HG03469 (cell line): ENCODE measurements around the gene CDCA5.
"Not testable (repeated sequence)": the region's sequence is repeated elsewhere in the genome, so short reads cannot be mapped to it uniquely, and the experiment has no call there.

Source experiments
- ATAC-seq: cut with Tn5 transposase; IDR thresholded peaks from one replicate; pipeline ENCODE4 v1.9.1; 2021; ENCODE audit warnings: mild to moderate bottlenecking, moderate library complexity, moderate number of reproducible peaks; ENCODE audit not compliant: unreplicated experiment

The CDCA5 gene

DNA sequence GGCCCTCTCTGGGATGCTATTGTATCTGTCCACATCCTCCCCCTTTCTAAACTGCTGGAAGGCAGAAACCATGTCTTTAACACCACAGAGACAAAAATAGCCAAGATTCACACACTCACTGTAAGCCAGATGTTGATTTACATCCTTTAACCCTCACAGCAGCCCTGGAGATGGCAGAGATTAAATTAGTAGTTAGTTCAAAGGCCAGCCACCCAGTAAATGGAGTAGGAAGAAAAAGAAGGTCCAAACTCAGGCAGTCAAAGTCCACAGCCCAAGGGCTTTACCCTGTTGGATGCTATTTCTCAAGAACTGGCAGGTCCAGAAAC is 35.8 kb upstream of the CDCA5 start:
- ATAC-seq: no peak

DNA sequence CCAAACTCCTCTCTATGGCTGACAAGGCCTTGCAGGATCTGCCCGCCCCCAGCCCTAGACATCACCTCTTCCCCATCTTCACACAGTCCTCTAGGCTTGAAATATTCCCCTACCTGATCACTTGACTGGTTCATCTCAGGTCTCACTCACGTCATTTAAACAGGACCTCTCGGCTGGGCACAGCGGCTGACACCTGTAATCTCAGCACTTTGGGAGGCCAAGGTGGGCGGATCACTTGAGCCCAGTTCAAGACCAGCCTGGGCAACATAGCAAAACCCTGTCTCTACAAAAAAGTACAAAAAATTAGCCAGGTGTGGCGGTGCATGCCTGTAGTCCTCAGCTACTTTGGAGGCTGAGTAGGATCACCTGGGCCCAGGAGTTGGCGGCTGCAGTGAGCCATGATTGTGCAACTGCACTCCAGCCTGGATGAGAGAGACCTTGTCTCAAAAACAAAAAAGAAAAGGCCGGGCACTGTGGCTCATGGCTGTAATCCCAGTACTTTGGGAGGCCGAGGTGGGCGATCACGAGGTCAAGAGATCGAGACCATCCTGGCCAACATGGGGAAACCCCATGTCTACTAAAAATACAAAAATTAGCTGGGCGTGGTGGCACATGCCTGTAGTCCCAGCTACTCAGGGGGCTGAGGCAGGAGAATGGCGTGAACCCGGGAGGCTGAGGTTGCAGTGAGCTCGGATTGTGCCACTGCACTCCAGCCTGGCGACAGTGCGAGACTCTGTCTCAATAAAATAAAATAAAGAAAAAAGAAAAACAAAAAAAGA is 35.2 kb upstream of the CDCA5 start:
- ATAC-seq: not testable (repeated sequence)

DNA sequence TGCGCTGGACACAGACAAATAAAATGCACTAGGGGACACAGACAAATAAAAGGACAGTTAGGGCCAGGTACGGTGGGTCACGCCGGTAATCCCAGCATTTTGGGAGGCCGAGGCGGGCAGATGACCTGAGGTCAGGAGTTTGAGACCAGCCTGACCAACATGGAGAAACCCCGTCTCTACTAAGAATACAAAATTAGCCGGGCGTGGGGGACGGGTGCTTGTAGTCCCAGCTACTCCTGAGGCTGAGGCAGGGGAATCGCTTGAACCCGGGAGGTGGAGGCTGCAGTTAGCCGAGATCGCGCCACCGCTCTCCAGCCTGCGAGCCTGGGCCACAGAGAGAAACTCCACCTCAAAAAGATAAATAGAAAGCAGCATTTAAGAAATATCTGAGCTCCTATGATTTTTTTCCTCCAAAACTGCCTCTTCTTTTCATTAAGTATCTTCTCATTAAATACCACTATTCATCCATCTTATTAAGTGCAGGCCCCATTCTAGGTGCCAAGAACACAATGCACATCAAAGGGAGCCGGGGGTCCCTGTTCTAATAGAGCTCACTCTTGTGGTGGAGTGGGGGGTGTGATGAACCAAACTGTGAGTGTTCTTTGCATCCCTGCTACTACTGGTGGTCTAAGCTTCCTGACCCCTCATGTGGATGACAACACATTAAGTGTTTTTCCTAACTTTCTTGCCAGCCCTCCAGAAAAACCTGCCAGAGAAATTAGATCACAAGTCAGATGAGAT is 34.4 kb upstream of the CDCA5 start:
- ATAC-seq: no peak

DNA sequence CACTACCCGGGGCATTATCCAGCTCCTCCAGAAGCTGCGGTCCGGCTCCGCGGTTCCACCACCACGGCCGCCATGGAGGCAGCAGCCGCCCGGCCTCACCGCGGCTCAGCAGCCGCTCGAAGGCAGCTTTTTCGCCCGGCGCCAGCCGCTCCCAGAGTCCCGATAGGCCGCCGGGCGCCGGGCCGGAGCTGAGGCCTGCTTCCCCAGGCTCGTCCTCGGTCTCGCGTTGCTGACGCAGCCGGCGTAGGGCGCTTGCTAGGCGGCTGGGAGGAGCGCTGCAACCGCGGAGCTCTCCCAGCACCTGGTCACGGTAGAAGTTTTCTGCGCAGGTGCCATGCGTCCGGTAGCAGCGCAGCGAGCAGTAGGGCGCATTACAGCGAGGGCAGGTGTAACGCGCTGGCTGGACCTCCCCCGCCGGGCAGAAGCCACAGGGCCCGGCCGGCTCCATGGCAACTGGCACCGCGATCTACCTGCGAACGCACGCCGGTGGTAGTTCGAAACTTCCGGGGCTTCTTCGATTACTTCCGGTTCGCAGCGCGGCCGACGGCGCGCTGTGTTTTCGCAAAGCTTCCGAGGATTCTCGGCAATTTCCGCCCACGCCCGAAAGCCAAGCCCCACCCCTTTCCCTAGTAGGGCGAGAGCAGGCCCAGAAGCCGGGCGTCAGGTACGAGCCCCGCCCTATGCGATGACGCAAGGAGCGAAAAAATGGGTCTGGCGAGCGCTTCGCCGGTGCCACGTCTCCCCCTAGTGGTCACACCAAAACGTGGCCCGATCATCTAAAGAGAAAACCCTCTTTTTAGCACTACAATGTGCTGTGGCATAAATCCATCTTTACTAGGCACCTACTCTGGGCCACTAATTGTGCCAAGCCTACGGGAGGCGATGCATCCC is 33.6 kb upstream of the CDCA5 start, which contains the start of gene ZNHIT2:
Gene ZNHIT2 (minus strand): TSS at position 496 of the 891 bp plus-strand sequence. CDS start 48 bp downstream, at position 448.
- peak; percentile 42 for ATAC-seq

DNA sequence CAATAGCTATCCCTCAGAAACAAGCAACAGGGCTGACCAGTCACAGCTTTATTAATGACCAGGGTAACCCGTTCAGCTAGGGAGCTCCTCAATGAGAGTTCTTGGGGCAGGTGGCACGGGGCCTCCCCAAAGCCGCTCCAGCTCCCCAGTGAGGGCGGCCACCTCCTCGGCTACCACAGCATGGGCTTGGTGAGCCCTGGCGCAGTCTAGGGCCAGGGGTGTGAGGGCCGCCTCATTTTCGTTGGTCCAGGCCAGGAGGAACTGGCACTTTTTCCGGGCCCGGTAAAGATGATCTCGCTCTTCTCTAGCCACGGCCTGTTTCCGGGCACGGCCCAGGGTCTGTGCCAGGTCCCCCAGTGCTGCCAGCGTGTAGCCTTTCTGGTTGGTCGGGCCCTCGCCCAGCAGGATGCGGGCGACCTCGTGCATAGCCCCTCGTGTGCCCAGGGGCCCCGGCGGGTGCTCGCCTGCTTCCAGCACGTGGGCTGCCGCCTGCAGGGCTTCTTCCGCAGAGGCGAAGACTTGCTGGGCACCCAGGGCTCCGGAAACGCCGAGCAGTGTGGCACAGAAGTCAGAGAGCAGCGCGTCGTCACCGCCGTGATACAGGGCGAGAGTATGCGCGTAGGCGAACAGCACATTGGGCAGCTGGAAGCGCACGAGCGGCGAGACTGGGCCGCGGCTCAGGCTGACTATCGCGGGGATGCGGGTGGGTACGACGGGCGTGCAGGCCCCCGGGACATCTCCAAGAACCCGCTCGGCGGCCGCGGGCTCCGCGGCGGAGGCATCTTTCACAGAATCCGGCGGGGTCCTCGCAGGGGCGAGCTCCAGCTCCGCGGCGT is 32.7 kb upstream of the CDCA5 start:
- no peak for ATAC-seq

DNA sequence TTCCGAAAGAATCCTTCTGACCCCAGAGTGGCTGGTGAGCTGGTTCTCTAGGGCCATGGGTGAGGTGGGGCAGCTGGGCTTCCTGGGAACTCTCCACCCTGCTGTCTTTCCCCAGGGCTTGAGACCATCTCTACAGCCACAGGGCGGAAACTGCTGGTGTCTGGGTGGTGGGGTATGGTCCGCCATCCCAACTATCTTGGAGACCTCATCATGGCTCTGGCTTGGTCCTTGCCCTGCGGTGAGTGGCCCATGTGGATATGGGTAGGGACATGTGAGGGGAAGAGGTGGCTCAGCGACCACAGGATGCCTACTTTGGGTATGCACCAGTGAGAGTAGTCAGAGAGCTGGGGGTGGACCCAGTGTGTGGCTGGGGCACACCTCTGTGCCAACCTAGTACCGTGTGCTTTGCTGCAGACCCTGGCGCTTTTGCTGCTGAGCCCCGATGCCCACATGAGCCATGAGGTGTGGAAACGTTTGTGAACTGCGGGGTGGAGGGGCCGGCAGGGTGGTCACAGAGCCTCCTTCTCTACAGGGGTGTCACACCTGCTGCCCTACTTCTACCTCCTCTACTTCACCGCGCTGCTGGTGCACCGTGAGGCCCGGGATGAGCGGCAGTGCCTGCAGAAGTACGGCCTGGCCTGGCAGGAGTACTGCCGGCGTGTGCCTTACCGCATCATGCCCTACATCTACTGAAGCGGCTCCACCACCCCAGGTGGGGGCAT is 31.7 kb upstream of the CDCA5 start:
- no peak for ATAC-seq

DNA sequence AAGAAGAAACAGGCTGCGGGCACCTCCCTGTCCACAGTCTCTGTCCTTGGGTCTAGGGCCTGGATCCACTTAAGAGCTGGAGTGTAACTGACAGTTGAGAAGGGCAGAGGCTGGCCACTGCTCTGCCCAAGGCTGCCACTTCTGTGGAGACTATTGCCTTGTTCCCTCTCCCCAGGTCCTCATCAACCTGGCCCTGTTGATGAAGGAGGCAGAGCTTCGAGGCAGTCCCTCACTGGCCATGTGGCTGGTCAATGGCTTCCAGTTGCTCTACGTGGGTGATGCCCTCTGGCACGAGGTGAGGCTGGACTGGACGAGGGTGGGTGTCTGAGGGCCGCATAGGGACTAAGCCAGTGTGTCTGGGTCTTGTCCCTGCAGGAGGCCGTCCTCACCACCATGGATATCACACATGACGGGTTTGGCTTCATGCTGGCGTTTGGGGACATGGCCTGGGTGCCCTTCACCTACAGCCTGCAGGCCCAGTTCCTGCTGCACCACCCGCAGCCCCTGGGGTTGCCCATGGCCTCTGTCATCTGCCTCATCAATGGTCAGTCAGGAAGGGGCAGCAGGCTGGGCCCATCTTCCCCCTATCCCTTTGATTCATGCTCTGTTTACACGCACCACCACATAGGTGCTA is 30.8 kb upstream of the CDCA5 start:
- no peak for ATAC-seq

DNA sequence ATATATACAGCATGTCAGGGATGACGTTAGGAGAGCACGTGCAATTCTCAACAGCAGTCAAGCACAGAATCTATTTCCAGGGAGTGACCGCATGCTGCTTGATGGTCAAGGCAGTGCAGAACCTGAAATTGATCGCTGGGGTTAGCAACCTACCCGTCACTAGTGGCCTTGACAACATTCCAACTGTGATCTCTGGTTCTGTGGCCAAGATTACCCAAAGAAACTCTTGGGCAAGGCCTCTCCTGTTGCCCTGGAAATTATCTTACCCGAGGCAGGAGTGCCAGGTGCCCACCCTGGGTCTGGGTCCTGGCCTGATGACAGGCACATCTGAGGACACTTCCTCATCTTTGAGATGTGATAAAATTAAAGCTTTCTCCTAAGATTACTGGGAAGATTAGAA is 30.0 kb upstream of the CDCA5 start:
- ATAC-seq: no peak

DNA sequence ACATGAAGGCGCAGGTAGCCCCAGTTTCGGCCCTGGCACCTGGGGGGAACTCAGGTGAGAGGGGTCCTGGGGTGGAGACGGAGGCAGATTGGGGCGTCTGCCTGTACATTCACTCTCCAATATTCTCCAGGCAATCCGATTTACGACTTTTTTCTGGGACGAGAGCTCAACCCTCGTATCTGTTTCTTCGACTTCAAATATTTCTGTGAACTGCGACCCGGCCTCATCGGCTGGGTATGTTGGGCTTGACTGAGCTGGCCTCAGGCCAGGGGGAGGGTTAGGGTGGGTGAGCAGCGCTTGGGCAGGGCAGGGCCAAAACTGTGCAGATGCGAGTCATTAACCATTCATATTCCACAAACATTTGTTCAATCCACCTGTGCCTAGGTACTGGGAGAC is 29.5 kb upstream of the CDCA5 start:
- no peak for ATAC-seq

DNA sequence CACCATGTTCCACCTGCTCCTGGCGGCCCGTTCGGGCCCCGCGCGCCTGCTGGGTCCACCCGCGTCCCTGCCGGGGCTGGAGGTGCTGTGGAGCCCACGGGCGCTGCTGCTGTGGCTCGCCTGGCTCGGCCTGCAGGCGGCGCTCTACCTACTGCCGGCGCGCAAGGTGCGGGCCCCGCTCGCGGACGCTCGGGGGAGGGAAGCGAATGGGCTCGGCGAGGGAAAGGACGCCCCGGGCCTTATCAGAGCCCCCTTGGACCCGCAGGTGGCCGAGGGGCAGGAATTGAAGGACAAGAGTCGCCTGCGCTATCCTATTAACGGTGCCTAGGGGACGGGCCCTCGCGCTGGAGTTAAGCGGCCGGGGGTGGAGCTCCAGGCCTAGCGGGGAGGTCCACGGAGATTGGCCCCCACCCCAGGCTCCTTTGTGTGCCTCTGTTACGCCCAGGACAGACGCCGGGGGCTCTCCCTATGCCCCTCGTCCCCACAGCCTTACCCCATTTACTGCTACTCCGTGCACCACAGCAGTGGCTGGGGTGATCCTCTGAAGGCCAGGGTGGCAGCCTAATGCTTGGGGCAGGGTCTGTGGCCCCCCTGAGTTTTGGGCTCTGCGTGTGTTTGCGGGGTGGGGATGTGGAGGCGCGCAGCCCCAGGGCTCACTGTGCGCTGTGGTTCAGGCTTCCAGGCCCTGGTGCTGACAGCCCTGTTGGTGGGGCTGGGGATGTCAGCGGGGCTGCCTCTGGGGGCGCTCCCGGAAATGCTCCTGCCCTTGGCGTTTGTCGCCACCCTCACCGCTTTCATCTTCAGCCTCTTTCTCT is 28.9 kb upstream of the CDCA5 start:
- no peak for ATAC-seq

DNA sequence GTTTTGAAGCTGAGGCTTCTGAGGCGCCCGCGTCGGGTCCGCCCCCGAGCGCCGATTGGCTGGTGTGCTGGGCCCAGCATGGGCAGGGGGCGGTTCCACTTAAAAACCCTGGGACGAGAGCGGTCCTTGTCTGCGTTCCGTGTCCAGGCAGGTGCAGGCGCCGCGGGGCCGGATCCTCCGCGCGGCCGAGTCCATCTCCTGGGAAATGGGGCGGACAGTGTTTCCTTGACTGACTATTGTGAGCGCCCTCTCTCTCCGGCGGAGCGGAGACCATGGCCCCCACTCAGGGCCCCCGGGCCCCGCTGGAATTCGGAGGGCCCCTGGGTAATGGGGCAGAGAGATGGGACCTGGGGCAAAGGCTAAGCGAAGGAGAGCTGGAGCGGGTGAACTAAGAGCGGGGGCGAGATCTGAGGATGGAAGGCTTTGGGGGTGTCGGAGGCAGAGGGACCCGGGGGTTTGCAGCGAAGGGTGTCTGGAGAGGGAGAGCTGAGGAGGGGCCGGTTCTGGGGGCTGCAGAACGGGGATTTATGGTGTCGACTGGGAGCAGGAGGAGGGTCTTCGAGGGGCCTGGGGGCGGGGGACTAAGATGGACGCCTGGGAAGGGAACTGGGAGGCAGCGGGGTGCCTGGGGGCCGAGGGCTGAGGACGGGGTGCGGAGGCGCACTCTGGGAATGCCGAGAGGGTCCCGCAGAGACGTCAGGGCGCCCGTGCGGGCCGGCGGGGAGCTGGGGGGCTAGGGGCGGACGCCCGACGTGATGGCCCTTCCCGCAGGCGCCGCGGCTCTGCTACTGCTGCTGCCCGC is 28.1 kb upstream of the CDCA5 start, which contains the start of gene TM7SF2:
Gene TM7SF2 (plus strand): TSS at position 129 of the 802 bp plus-strand sequence. CDS start 144 bp downstream, at position 273.
- ATAC-seq: peak; percentile 30

DNA sequence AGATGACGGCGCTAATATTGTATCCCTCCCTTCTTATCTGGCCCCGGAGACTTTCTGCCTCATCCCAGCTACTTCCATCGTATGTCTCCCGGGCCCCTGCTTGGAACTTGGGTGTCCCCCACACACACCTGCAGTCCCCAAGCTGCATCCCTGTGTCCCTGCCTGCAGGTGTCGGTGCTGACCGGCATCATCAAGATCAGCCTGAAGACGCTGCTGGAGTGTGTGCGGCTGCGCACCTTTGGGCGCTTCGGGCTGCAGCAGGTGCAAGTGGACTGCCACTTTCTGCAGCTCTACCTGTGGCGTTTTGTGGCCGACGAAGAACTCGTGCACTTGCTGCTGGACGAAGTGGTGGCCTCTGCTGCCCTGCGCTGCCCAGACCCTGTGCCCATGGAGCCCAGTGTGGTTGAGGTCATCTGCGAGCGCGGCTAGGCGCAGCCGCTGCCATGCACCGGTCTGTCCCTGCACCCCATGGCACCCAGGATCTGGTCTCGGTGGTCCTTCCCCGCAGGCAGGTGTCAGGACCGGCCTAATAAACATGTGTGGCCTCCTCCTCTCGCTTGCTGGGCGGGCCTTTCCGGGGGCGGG is 27.4 kb upstream of the CDCA5 start:
- ATAC-seq: no peak

DNA sequence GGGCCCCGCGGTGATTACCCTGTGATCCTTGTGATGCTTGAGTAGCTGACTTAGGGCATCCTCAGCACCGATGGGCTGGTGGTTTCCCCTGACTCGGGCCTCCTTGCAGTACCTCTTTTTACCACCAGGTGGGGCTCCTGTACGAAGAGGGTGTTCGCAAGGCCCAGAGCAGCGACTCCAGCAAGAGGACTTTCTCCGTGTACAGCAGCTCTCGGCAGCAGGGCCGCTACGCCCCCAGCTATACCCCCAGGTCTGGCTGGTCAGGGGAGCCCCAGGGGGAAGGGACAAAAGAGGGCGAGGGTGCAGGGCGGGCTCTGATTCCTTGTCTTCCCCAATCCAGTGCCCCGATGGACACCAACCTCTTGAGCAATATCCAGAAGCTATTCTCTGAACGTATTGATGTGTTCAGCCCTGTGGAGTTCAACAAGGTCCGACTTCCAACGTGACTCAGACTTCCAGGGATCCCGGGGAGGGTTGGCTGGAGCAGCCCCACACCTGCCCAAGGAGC is 26.6 kb upstream of the CDCA5 start:
- no peak for ATAC-seq

DNA sequence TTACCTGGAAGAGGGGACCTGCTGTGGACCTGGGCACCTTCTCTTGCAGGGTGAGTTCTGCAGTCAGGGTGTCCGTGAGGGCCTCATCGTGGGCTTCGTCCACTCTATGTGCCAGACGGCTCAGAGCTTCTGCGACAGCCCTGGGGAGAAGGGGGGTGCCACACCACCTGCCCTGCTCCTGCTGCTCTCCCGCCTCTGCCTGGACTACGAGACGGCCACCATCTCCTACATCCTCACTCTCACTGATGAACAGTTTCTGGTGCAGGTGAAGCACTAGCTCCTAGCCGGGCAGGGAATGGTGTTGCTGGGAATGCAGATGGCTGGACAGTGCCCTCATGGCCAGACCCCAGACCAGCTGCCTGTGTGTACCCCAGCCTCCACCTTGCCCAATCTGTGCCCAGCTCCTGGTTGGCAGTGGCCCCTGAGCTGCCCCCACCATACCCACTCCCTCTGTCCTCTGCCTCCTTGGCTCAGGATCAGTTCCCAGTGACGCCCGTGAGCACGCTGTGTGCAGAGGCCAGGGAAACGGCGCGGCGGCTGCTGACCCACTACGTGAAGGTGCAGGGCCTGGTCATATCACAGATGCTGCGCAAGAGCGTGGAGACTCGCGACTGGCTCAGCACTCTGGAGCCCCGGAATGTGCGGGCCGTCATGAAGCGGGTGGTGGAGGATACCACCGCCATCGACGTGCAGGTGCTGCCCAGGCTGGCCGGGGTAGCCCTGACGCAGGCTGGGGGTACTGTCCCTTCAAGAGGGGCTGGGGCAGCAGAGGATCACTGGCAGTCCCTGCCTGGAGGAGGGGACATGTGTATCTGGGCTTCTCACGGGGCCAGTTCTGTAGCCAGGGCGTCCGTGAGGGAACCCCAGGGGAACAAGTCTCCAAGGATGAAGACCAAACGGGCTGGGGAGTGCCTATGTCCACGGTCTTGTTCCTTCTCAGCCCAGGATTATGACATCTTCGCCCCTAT is 25.7 kb upstream of the CDCA5 start:
- no peak for ATAC-seq

DNA sequence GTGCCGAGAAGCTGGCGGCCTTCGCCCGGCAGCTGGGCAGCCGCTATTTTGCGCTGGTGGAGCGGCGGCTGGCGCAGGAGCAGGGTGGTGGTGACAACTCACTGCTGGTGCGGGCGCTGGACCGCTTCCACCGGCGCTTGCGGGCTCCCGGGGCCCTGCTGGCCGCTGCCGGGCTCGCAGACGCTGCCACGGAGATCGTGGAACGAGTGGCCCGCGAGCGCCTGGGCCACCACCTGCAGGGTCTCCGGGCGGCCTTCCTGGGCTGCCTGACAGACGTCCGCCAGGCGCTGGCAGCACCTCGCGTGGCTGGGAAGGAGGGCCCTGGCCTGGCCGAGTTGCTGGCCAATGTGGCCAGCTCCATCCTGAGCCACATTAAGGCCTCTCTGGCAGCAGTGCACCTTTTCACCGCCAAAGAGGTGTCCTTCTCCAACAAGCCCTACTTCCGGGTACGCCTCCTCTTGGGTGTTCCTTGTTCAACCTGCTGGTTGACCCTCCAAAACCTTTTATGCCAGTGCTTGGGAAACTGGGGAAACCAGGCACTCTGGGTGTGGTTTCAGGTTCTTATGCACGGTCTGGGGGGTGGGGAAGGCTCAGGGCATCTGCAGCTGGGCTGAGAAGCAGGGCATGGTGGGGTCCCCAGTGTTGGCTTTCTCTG is 24.8 kb upstream of the CDCA5 start:
- ATAC-seq: no peak
